EH (cell line): ENCODE measurements around the gene GALNT2.
A peak's percentile ranks its signal among the peaks of the same experiment; 100 is the strongest.

Experiments used
- DNase-seq: peaks from one replicate; pipeline ENCODE4 v3.0.0-alpha.2; 2015; ENCODE audit warnings: low read depth

GALNT2 gene

DNA sequence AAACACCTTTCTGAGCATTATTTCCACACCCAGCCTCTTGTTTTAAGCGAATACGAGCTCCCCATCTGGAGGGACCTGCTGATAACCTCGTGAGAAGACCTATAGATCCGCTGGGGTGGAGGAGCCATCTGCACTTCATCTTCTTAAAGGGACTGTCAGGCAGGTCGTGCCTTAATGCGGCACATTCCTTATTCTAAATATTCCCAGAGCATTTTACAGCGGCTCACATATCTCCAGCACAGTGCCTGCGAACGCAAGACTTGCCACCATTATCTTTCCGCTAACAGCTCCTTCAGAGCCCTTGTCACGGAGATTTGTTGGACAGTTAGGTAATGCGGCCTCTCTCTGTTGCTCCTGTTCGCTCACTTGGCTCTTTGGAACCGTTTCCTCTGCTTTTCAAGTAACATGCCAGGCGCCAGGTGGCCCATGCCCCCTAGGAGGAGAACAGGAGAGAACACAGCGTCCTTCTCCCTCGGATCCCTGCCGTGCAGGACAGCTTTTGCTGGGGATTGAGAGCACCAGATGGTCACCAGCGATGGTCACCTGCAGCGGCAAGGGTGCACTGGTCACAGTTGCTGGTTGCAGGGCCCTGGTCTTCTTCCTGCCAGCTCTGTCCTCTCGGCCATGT lies 196.6 kb downstream of the GALNT2 start:
- DNase-seq, result no peak

DNA sequence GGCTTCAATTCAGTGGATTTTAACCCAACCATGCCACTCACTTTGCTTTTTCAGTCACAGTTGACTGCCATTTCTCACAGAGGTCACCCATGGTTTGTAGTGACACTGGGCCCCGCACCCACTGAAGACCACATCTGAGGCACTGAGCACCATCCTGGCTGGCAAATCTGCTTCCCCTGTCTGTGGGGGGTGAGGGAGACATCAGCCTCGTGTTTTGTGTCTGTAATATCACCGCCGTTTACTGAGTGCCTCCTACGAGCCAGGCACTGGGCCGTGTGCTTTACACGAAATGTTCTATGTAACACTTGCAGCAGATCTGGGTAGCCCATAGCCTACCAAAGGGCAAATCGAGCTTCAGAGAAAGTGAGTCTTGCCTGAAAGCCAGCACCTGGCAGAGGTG lies 197.3 kb downstream of the GALNT2 start:
- no peak for DNase-seq

- no peak for DNase-seq
Measured at GRCh38 chr1:230265200-230266115, 198.4 kb downstream of the GALNT2 start.

GRCh38 chr1:230266456-230266855 lies 199.4 kb downstream of the GALNT2 start:
- no peak for DNase-seq

DNA sequence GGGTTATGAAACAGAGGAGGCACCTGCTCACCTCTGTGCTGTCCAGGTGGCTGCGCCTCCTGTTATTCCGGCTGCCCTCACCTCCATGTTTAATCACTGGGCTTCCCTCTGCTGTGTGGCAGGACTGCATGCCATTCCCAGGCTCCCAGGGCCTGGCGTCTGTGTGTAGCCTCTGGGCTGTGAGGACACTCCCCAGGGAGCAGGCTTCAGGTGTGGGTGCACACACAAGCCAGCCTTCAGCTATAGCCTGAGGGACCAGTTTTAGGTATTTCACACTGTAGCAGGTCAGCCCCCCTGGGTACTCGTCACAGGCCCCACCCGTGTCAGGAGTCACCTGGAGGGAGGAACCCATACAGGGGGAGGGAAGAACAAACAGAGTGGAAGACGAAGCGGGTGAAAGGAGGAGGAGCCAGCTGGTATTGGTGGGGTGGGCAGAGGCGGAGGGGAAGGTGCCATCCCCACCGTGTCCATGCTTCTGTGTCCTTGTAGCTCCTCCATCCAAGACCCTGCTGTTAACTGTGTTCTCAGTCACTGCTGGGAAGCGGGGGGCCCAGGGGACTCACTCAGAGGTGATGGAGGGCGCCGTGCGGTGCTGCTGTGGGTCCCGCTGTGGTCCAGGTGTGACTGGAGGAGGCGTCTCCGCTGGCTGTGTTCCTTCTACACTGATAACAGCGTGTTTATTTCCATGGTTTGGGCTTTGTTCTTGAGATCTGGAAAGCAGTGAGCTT lies 200.5 kb downstream of the GALNT2 start:
- DNase-seq, result no peak

GRCh38 chr1:230268371-230269170 lies 201.5 kb downstream of the GALNT2 start:
- DNase-seq, result peak; percentile 75

GRCh38 chr1:230270185-230270558 lies 203.1 kb downstream of the GALNT2 start:
- DNase-seq, result no peak

GRCh38 chr1:230270559-230271281 lies 203.7 kb downstream of the GALNT2 start:
- peak; percentile 28 for DNase-seq

GRCh38 chr1:230271300-230272035 lies 204.4 kb downstream of the GALNT2 start:
- no peak for DNase-seq

- DNase-seq, result no peak
Measured at GRCh38 chr1:230272557-230272956, 205.5 kb downstream of the GALNT2 start.

GRCh38 chr1:230273141-230273710 lies 206.2 kb downstream of the GALNT2 start:
- DNase-seq, result no peak

GRCh38 chr1:230274254-230274653 lies 207.2 kb downstream of the GALNT2 start:
- DNase-seq, result no peak

GRCh38 chr1:230276401-230276800 lies 209.4 kb downstream of the GALNT2 start:
- no peak for DNase-seq

- DNase-seq, result no peak
Measured at GRCh38 chr1:230277201-230278025, 210.4 kb downstream of the GALNT2 start.

GRCh38 chr1:230278376-230278775 lies 211.3 kb downstream of the GALNT2 start:
- DNase-seq, result no peak

- no peak for DNase-seq
Measured at GRCh38 chr1:230278871-230279582, 212.0 kb downstream of the GALNT2 start.

GRCh38 chr1:230279583-230279945 lies 212.5 kb downstream of the GALNT2 start:
- DNase-seq, result no peak

DNA sequence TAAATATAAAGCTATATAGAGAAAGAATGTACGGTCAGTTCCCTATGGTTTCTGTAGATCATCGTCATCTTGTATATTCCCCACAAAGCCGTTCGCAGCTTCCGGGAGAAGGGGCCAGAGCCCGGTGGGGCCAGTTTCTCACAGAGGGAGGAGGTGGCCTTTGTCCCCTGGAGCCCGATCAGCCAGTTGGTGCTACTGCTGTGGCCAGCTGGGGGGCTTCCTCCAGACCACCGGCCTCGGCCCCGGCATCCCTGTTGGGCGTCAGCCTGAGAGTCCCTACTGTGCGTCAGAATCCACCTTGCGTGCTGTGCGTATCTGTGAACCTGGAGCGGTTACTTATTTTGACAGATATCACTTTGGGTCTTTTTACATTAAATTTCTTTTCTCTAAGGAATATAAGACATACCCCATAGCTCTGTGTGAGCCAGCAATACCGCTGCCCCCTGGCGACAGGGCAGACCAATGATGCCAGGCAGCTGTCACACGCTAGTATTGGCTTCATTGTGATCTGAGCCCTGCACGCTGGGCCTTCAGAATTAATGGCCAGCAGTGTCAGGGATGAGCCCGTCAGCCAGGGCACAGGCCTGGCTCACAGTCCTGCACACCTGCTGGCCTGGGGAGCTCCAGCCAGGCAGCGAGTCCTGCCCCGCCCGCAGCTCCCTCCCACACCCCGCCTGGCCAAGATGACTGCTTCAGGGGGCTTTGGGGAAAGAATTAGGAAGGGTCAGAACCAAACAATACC lies 213.2 kb downstream of the GALNT2 start:
- DNase-seq, result no peak
